Measurements from ENCODE around the gene SLC34A3. TPM values are rescaled to one million over a fixed set of nuclear protein-coding genes. Genes with fewer than 3 reads are reported as not detected.

The SLC34A3 gene
- total RNA-seq, 4 donors from 2014 or later: not detected

- no peak for TF ChIP-seq CTCF (IDR thresholded peaks at IDR 0.05; ENCODE audit: low read depth)
Observed at GRCh38 chr9:137187386-137187785, 43.3 kb upstream of the SLC34A3 start.

- TF ChIP-seq CTCF (IDR thresholded peaks at IDR 0.05; ENCODE audit: low read depth): no peak
Observed at GRCh38 chr9:137188086-137188489, 42.6 kb upstream of the SLC34A3 start.

- TF ChIP-seq CTCF (IDR thresholded peaks at IDR 0.05; ENCODE audit: low read depth): no peak
Observed at GRCh38 chr9:137188490-137189296, 42.0 kb upstream of the SLC34A3 start, which contains the start of the genes ANAPC2 and SSNA1. Gene ANAPC2, minus strand, starts transcription at chr9:137188560. Its CDS starts 28 bp downstream, at chr9:137188532. Gene SSNA1, plus strand, starts transcription at chr9:137188676. Its CDS starts 51 bp downstream, at chr9:137188727.

GRCh38 chr9:137189297-137190295, 41.1 kb upstream of the SLC34A3 start:
- no peak for TF ChIP-seq CTCF (IDR thresholded peaks at IDR 0.05; ENCODE audit: low read depth)

- TF ChIP-seq CTCF (IDR thresholded peaks at IDR 0.05; ENCODE audit: low read depth): no peak
Observed at GRCh38 chr9:137190315-137190856, 40.3 kb upstream of the SLC34A3 start.

- no peak for TF ChIP-seq CTCF (IDR thresholded peaks at IDR 0.05; ENCODE audit: low read depth)
Observed at GRCh38 chr9:137191245-137191644, 39.5 kb upstream of the SLC34A3 start.

Measured in subcutaneous adipose tissue (tissue), 4 donors.